Measurements from ENCODE around the gene ADCY7. TPM values are rescaled to one million over a fixed set of nuclear protein-coding genes. Genes with fewer than 3 reads are reported as not detected.

The ADCY7 gene
- total and polyA plus RNA-seq, 9 of the 15 experiments (the other 6 are each of a cell fraction or from before 2014, with no cell fraction given), result 2.3 to 108 (median 28.6) TPM

DNA sequence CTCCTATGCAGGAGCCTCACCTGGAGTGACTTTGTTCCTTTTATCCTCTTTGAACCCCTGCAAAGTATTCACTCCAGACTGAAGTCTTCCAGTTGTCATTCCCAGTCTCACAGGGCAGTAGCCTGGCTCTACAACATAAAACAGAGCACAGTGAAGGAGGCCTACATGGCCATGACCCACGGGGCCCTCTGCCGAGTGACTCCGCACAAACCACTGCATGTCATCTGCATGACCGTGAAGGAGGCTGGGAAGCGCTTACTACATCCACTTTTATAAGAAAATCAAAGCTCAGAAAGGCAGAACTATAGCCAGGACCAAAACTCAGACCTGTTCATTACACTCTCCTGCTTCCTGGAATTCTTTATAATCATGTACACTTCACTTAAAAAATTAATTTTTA, 59.9 kb downstream of the ADCY7 start (continued):
- TF ChIP-seq, protein P1, sequence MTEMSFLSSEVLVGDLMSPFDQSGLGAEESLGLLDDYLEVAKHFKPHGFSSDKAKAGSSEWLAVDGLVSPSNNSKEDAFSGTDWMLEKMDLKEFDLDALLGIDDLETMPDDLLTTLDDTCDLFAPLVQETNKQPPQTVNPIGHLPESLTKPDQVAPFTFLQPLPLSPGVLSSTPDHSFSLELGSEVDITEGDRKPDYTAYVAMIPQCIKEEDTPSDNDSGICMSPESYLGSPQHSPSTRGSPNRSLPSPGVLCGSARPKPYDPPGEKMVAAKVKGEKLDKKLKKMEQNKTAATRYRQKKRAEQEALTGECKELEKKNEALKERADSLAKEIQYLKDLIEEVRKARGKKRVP (CRISPR knock-in tag; IDR thresholded peaks at IDR 0.05), result no peak
- no peak for TF ChIP-seq ZFP36 (IDR thresholded peaks at IDR 0.05; ENCODE audit: low read depth, low read length, partially characterized antibody)
- no peak for TF ChIP-seq CREBBP (IDR thresholded peaks at IDR 0.05; ENCODE audit: low read depth, low read length)
- TF ChIP-seq NFIC (IDR thresholded peaks at IDR 0.05), result no peak
- no peak for TF ChIP-seq SIX5 (IDR thresholded peaks at IDR 0.05; ENCODE audit: borderline replicate concordance in 1 of 2, insufficient read depth in 1 of 2, low read depth in 1 of 2, low read length in 2 of 2)
- no peak for TF ChIP-seq ZNF274 (IDR thresholded peaks at IDR 0.05; ENCODE audit: borderline replicate concordance, low read depth, low read length)
- TF ChIP-seq FOXK1 (CRISPR knock-in tag; IDR thresholded peaks at IDR 0.05; ENCODE audit: borderline replicate concordance), result no peak
- no peak for TF ChIP-seq ZNF77 (CRISPR knock-in tag; IDR thresholded peaks at IDR 0.05)
- no peak for TF ChIP-seq OTX1 (CRISPR knock-in tag; IDR thresholded peaks at IDR 0.05)
- no peak for TF ChIP-seq ZNF695 (CRISPR knock-in tag; IDR thresholded peaks at IDR 0.05)

DNA sequence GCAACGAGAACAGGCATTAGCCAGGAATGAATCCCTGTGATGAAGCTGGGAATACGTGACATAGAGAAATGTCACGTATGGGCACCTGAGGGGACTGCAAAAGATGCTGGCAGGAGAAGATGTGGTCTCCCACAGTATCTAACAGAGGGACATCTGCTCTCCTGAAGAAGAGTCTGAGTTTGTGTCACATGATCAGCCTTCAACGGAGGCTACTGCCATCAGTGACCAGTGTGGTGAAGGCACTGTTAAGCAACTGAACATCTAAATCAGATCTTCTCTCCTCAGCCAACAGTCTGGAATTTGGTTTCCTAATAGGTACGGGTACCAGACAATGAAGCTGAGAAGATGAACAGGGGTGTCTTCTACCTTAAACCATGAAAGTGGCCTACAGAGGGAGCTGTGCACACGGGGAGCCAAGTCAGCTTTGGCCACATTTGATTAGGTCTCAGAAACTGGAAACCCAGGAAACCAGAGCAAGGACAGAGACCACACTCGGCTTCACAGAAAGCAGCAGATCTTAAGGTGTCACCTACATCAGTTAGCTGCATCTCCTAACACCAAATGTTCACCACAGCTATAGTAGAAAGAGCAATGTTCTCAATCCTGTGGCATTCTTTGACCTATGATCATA, 60.6 kb downstream of the ADCY7 start:
- DNase-seq (ENCODE audit: extremely low read depth in 1 of 4, low spot score in 3 of 4), result peak in 2 of 4 experiments; percentile 41 to 72
- 53% methylated on average over 7 of the region's 7 CpGs for WGBS (ENCODE audit: insufficient coverage, low coverage, missing lambda C conversion rate)
- in situ Hi-C loops (cut with MboI), result no loop called here
- Histone ChIP-seq H3K4me1 (replicated peaks in 1 of 2; ENCODE audit: control insufficient read depth in 2 of 2, insufficient read depth in 2 of 2, low read length in 2 of 2) (peaks cover 0 to 15% of the 10 kb centered on the region in 2 experiments; a peak in 2 of 5 replicates), H3K27me3 (ENCODE audit: control insufficient read depth in 2 of 2, insufficient read depth in 2 of 2, low read length in 2 of 2) (no peaks in the 10 kb centered on the region), H3K4me2 (ENCODE audit: insufficient read depth, low read length) (no peak overlapping the region), H3K27ac (ENCODE audit: extremely low read depth, low read depth, low read length) (no peak overlapping the region), H4K20me1 (replicated peaks; ENCODE audit: control insufficient read depth, insufficient read depth, low read length) (0 out of 2 replicates have a peak, but pooled peaks cover 6% of the 10 kb centered on the region), H3K9ac (ENCODE audit: insufficient read depth in 1 of 2, low read depth in 2 of 2, low read length in 2 of 2) (no peak overlapping the region), H3K36me3 (ENCODE audit: control insufficient read depth, insufficient read depth, low read length) (peaks cover 94% of the 10 kb centered on the region), H2AFZ (ENCODE audit: low read depth, low read length) (peak overlapping the region; percentile 71; the same call in 1 of the 2 replicates), H3K79me2 (ENCODE audit: control insufficient read depth, insufficient read depth, low read length) (0 out of 3 replicates have a peak, but pooled peaks cover 4% of the 10 kb centered on the region), H3K9me1 (ENCODE audit: control insufficient read depth, insufficient read depth, low read length) (no peaks in the 10 kb centered on the region), H3K4me3 (no peak overlapping the region), H3K9me3 (replicated peaks; ENCODE audit: control insufficient read depth, insufficient read depth, low read depth, low read length) (no peaks in the 10 kb centered on the region)
- peak; percentile 88 for FAIRE-seq
- POLR2A ChIA-PET, result interaction anchor here (0.6 to 3.0 kb wide), 7 partner anchors 10 to 399 kb away, joined by 3 to 10 read pairs (median 3); no protein-coding TSS in a partner anchor
- ATAC-seq, result peak; percentile 90
- BruUV-seq (replicated peaks), result no TSS peak
- intact Hi-C loops (cut with micrococcal nuclease), result loop anchor here (2.0 kb wide), 1 partner anchor 28 kb away; no protein-coding TSS in a partner anchor
- CTCF ChIA-PET (ENCODE audit: low intra/inter-chr PET ratio), result interaction anchor here (0.7 to 1.2 kb wide), 2 partner anchors 27 to 338 kb away, joined by 3 to 4 read pairs; no protein-coding TSS in a partner anchor
- TF ChIP-seq, protein P2, sequence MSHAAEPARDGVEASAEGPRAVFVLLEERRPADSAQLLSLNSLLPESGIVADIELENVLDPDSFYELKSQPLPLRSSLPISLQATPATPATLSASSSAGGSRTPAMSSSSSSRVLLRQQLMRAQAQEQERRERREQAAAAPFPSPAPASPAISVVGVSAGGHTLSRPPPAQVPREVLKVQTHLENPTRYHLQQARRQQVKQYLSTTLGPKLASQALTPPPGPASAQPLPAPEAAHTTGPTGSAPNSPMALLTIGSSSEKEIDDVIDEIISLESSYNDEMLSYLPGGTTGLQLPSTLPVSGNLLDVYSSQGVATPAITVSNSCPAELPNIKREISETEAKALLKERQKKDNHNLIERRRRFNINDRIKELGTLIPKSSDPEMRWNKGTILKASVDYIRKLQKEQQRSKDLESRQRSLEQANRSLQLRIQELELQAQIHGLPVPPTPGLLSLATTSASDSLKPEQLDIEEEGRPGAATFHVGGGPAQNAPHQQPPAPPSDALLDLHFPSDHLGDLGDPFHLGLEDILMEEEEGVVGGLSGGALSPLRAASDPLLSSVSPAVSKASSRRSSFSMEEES (CRISPR knock-in tag; IDR thresholded peaks at IDR 0.05), result peak; percentile 83
- TF ChIP-seq ZNF41 (CRISPR knock-in tag; conservative IDR thresholded peaks at IDR 0.05) (no peak), ILK (tag; IDR thresholded peaks at IDR 0.05; ENCODE audit: borderline replicate concordance, low read depth) (no peak), MTA1 (IDR thresholded peaks at IDR 0.05; ENCODE audit: borderline replicate concordance) (0 out of 2 replicates have a peak, but pooled peaks have one; percentile 41), TEAD1 (CRISPR knock-in tag; IDR thresholded peaks at IDR 0.05) (no peak)
- TF ChIP-seq, protein P3, sequence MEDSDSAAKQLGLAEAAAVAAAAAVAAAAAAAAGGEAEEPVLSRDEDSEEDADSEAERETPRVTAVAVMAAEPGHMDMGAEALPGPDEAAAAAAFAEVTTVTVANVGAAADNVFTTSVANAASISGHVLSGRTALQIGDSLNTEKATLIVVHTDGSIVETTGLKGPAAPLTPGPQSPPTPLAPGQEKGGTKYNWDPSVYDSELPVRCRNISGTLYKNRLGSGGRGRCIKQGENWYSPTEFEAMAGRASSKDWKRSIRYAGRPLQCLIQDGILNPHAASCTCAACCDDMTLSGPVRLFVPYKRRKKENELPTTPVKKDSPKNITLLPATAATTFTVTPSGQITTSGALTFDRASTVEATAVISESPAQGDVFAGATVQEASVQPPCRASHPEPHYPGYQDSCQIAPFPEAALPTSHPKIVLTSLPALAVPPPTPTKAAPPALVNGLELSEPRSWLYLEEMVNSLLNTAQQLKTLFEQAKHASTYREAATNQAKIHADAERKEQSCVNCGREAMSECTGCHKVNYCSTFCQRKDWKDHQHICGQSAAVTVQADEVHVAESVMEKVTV (CRISPR knock-in tag; IDR thresholded peaks at IDR 0.05), result peak; percentile 37; the same call in 1 of the 2 replicates
